Measurements from ENCODE around the gene EHD1. TPM values are rescaled to one million over a fixed set of nuclear protein-coding genes. Genes with fewer than 3 reads are reported as not detected.

Gene EHD1
- total and polyA plus RNA-seq, 10 donors: 51.9 to 337 (median 162) TPM

- peaks cover 87 to 100% (median 100%) of the 10 kb centered on the region in 6 donors for H3K4me1 ChIP-seq
- H3K36me3 ChIP-seq: peaks cover 0 to 92% (median 31%) of the 10 kb centered on the region in 6 donors
- peak overlapping the region in 4 of 8 donors; percentile 3 to 55 (median 25) for H3K4me3 ChIP-seq
- DNase-seq: peak; percentile 64
- 2 to 14% (median 11%) methylated on average over 3 of the region's 3 CpGs for WGBS, 5 donors
- intact Hi-C loops (cut with DNase I; ENCODE audit: low total_unique reads): no loop called here
- no peaks in the 10 kb centered on the region for H3K27me3 ChIP-seq (replicated peaks in 1 of 7)
- H3K27ac ChIP-seq: peak overlapping the region; percentile 48 to 98 (median 90)
- TF ChIP-seq CTCF (IDR thresholded peaks at IDR 0.05 in 8 of 11, conservative IDR thresholded peaks at IDR 0.05 in 3 of 11) (no peak), POLR2A (IDR thresholded peaks at IDR 0.05) (no peak), POLR2AphosphoS5 (IDR thresholded peaks at IDR 0.05) (no peak)
- H3K9me3 ChIP-seq: no peaks in the 10 kb centered on the region
These were observed 6.9 kb downstream of the EHD1 start for GRCh38 chr11:64871492-64871891.

GRCh38 chr11:64870893-64871466 is 7.4 kb downstream of the EHD1 start:
- no peaks in the 10 kb centered on the region for H3K9me3 ChIP-seq
- WGBS, 5 donors: 46 to 55% (median 50%) methylated on average over 20 of the region's 20 CpGs
- TF ChIP-seq POLR2AphosphoS5 (IDR thresholded peaks at IDR 0.05): peak; percentile 42 to 58 (median 45)
- no peak for TF ChIP-seq POLR2A (IDR thresholded peaks at IDR 0.05)
- intact Hi-C loops (cut with DNase I; ENCODE audit: low total_unique reads): no loop called here
- peak overlapping the region; percentile 73 to 98 (median 90) for H3K27ac ChIP-seq
- peaks cover 0 to 97% (median 31%) of the 10 kb centered on the region in 6 donors for H3K36me3 ChIP-seq
- H3K27me3 ChIP-seq (replicated peaks in 1 of 7): no peaks in the 10 kb centered on the region
- H3K4me3 ChIP-seq: peak overlapping the region in 7 of 8 donors; percentile 4 to 55 (median 24)
- peaks cover 88 to 100% (median 100%) of the 10 kb centered on the region in 6 donors for H3K4me1 ChIP-seq
- DNase-seq: peak; percentile 80

GRCh38 chr11:64870176-64870892 is 8.1 kb downstream of the EHD1 start:
- no peak for TF ChIP-seq POLR2A (IDR thresholded peaks at IDR 0.05)
- peak; percentile 5 to 68 (median 63) for TF ChIP-seq POLR2AphosphoS5 (IDR thresholded peaks at IDR 0.05)
- TF ChIP-seq CTCF (IDR thresholded peaks at IDR 0.05 in 8 of 11, conservative IDR thresholded peaks at IDR 0.05 in 3 of 11): peak in 1 of 11 experiments; percentile 2
- H3K27ac ChIP-seq: peak overlapping the region; percentile 73 to 98 (median 90)
- no peaks in the 10 kb centered on the region for H3K27me3 ChIP-seq (replicated peaks in 1 of 7)
- no peaks in the 10 kb centered on the region for H3K9me3 ChIP-seq
- H3K36me3 ChIP-seq: peaks cover 0 to 94% (median 31%) of the 10 kb centered on the region in 6 donors
- peak overlapping the region in 7 of 8 donors; percentile 4 to 55 (median 24) for H3K4me3 ChIP-seq
- H3K4me1 ChIP-seq: peaks cover 87 to 100% (median 100%) of the 10 kb centered on the region in 6 donors
- whole genome bisulfite sequencing, 5 donors: 24 to 42% (median 30%) methylated on average over 12 to 19 of the region's 19 CpGs
- intact Hi-C loops (cut with DNase I; ENCODE audit: low total_unique reads): no loop called here
- DNase-seq: peak; percentile 88

- TF ChIP-seq CTCF (IDR thresholded peaks at IDR 0.05 in 8 of 11, conservative IDR thresholded peaks at IDR 0.05 in 3 of 11) (peak in 6 of 11 experiments; percentile 17 to 39 (median 28)), POLR2AphosphoS5 (IDR thresholded peaks at IDR 0.05) (peak in 2 of 3 donors; percentile 28 to 62), POLR2A (IDR thresholded peaks at IDR 0.05) (no peak)
- peak overlapping the region in 7 of 8 donors; percentile 4 to 55 (median 24) for H3K4me3 ChIP-seq
- intact Hi-C loops (cut with DNase I; ENCODE audit: low total_unique reads): no loop called here
- H3K27ac ChIP-seq: peak overlapping the region; percentile 73 to 98 (median 90)
- no peaks in the 10 kb centered on the region for H3K9me3 ChIP-seq
- WGBS, 5 donors: 32 to 63% (median 42%) methylated on average over 7 to 9 of the region's 9 CpGs
- H3K27me3 ChIP-seq (replicated peaks in 1 of 7): no peaks in the 10 kb centered on the region
- peaks cover 87 to 100% (median 100%) of the 10 kb centered on the region in 6 donors for H3K4me1 ChIP-seq
- peak; percentile 86 for DNase-seq
- peaks cover 0 to 87% (median 31%) of the 10 kb centered on the region in 6 donors for H3K36me3 ChIP-seq
These were observed 8.7 kb downstream of the EHD1 start for GRCh38 chr11:64869571-64870175.
